PC-9 (cell line): ENCODE results near the gene LTC4S.

Experiments
- EZH2 ChIP-seq: fragments of 200-600 bp; sonication (generic); IDR thresholded peaks from 2 replicates; pipeline ENCODE4 v1.8.0; 2017; ENCODE audit warnings: antibody characterized with exemption, low read depth
- TF ChIP-seq, protein P1 (sequence below): fragments of 200-600 bp; sonication (generic); conservative IDR thresholded peaks from 2 replicates; pipeline ENCODE4 v1.6.1; 2017; ENCODE audit warnings: mixed run types, antibody characterized with exemption, mild to moderate bottlenecking, moderate library complexity

- TF ChIP-seq, protein P1, sequence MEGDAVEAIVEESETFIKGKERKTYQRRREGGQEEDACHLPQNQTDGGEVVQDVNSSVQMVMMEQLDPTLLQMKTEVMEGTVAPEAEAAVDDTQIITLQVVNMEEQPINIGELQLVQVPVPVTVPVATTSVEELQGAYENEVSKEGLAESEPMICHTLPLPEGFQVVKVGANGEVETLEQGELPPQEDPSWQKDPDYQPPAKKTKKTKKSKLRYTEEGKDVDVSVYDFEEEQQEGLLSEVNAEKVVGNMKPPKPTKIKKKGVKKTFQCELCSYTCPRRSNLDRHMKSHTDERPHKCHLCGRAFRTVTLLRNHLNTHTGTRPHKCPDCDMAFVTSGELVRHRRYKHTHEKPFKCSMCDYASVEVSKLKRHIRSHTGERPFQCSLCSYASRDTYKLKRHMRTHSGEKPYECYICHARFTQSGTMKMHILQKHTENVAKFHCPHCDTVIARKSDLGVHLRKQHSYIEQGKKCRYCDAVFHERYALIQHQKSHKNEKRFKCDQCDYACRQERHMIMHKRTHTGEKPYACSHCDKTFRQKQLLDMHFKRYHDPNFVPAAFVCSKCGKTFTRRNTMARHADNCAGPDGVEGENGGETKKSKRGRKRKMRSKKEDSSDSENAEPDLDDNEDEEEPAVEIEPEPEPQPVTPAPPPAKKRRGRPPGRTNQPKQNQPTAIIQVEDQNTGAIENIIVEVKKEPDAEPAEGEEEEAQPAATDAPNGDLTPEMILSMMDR, result no peak
- TF ChIP-seq EZH2, result no peak
These were observed 24.0 kb upstream of the LTC4S start for GRCh38 chr5:179769796-179770195.
